PC-3 (cell line): ENCODE measurements around the gene IL21R.

Source experiments
- CTCF ChIP-seq: fragments of 300-600 bp; sonication (generic); conservative IDR thresholded peaks from 2 replicates; pipeline ENCODE4 v1.5.1; 2017; ENCODE audit warnings: antibody characterized with exemption, low read depth, mild to moderate bottlenecking, low read length
- EZH2 ChIP-seq: fragments of 300-600 bp; sonication (generic); IDR thresholded peaks from one replicate; pipeline ENCODE4 v1.6.1; 2017; ENCODE audit warnings: antibody characterized with exemption, mild to moderate bottlenecking, low read length; ENCODE audit not compliant: unreplicated experiment
- EZH2phosphoT487 ChIP-seq: fragments of 300-600 bp; sonication (generic); IDR thresholded peaks from 2 replicates; pipeline ENCODE4 v1.6.1; 2018; ENCODE audit warnings: mild to moderate bottlenecking, antibody characterized with exemption, low read length, borderline replicate concordance

GRCh38 chr16:27432558-27432957 is 30.6 kb downstream of the IL21R start:
- TF ChIP-seq CTCF (no peak), EZH2phosphoT487 (no peak), EZH2 (no peak)
